Measurements from ENCODE around the gene NPY4R2. TPM values are rescaled to one million over a fixed set of nuclear protein-coding genes. Genes with fewer than 3 reads are reported as not detected.
"Not testable (repeated sequence)": the region's sequence is repeated elsewhere in the genome, so short reads cannot be mapped to it uniquely, and the experiment has no call there.

Gene NPY4R2
- polyA plus RNA-seq, 3 donors = 0.19 TPM; not detected in 2

DNA sequence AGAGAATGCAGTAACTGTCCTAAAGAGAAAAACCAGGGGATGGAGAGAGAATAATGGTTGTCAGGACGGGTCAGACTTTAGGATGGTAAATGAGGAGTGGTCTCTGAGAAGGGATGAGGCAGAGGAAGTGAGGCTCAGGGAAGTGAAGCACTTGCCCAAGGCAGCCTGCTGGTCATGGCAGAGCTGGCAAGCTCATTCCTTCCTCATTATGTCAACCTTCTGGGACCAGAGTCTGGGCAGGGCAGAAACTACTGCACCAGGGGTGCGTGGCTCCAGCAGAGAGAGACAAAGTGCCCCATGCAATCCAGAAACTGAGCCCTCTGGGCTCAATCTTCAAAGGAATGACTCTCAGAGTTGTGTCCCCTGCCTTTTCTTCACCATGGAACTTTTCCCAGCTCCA is 53.6 kb downstream of the NPY4R2 start:
- WGBS, 3 donors = no CpG with 5 or more reads among the region's 2 CpGs
- not testable (repeated sequence) for H3K27ac ChIP-seq (ENCODE audit: low read depth, low read length)

Other genes starting within 250 kb of the NPY4R2 start
- 1 to 10 TPM in 2 of 3 donors, under 1 TPM in 1; 0.45 to 5.2 (median 1.7) TPM for gene SYT15B, start 155.1 kb upstream of the NPY4R2 start, polyA plus RNA-seq
- gene FAM25C, start 81.1 kb downstream of the NPY4R2 start, polyA plus RNA-seq = not detected

All from adipose tissue (tissue), 3 donors.